KOPT-K1 (cell line): ENCODE data around the gene ATXN1.

Experiments
- H3K27ac ChIP-seq: fragments of 200-600 bp; sonication (generic); 2 replicates; pipeline ENCODE4 v1.5.1; 2016; ENCODE audit warnings: antibody characterized with exemption, mild to moderate bottlenecking, low read depth, low read length; ENCODE audit not compliant: poor library complexity, severe bottlenecking
- H3K36me3 ChIP-seq: fragments of 200-600 bp; sonication (generic); 2 replicates; pipeline ENCODE4 v1.5.1; 2017; ENCODE audit warnings: antibody characterized with exemption, mild to moderate bottlenecking, low read length, moderate library complexity; ENCODE audit not compliant: insufficient read depth
- H3K9me3 ChIP-seq: fragments of 200-600 bp; sonication (generic); 2 replicates; pipeline ENCODE4 v1.5.1; 2017; ENCODE audit warnings: antibody characterized with exemption, low read length, mild to moderate bottlenecking; ENCODE audit not compliant: insufficient read depth, poor library complexity, severe bottlenecking

Gene ATXN1

GRCh38 chr6:16352821-16353438, 408.3 kb downstream of the ATXN1 start:
- no peak overlapping the region for H3K27ac ChIP-seq
- no peaks in the 10 kb centered on the region for H3K9me3 ChIP-seq
- no peaks in the 10 kb centered on the region for H3K36me3 ChIP-seq

GRCh38 chr6:16352258-16352635, 409.0 kb downstream of the ATXN1 start:
- no peaks in the 10 kb centered on the region for H3K36me3 ChIP-seq
- no peak overlapping the region for H3K27ac ChIP-seq
- H3K9me3 ChIP-seq, result no peaks in the 10 kb centered on the region

- Histone ChIP-seq H3K27ac (no peak overlapping the region), H3K9me3 (no peaks in the 10 kb centered on the region), H3K36me3 (no peaks in the 10 kb centered on the region)
These were observed 411.7 kb downstream of the ATXN1 start for GRCh38 chr6:16349544-16349943.

- no peaks in the 10 kb centered on the region for H3K9me3 ChIP-seq
- no peaks in the 10 kb centered on the region for H3K36me3 ChIP-seq
- no peak overlapping the region for H3K27ac ChIP-seq
These were observed 414.4 kb downstream of the ATXN1 start for GRCh38 chr6:16346831-16347230.

GRCh38 chr6:16345449-16346330, 415.6 kb downstream of the ATXN1 start:
- H3K36me3 ChIP-seq, result no peaks in the 10 kb centered on the region
- H3K27ac ChIP-seq, result no peak overlapping the region
- H3K9me3 ChIP-seq, result no peaks in the 10 kb centered on the region

GRCh38 chr6:16344756-16345155, 416.5 kb downstream of the ATXN1 start:
- Histone ChIP-seq H3K9me3 (no peaks in the 10 kb centered on the region), H3K27ac (no peak overlapping the region), H3K36me3 (no peaks in the 10 kb centered on the region)

GRCh38 chr6:16343593-16343992, 417.7 kb downstream of the ATXN1 start:
- H3K27ac ChIP-seq, result no peak overlapping the region
- no peaks in the 10 kb centered on the region for H3K36me3 ChIP-seq
- H3K9me3 ChIP-seq, result no peaks in the 10 kb centered on the region

GRCh38 chr6:16339265-16339587, 422.0 kb downstream of the ATXN1 start:
- no peaks in the 10 kb centered on the region for H3K9me3 ChIP-seq
- H3K36me3 ChIP-seq, result no peaks in the 10 kb centered on the region
- no peak overlapping the region for H3K27ac ChIP-seq

- H3K9me3 ChIP-seq, result no peaks in the 10 kb centered on the region
- no peak overlapping the region for H3K27ac ChIP-seq
- H3K36me3 ChIP-seq, result no peaks in the 10 kb centered on the region
These were observed 422.5 kb downstream of the ATXN1 start for GRCh38 chr6:16338577-16339264.

- no peak overlapping the region for H3K27ac ChIP-seq
These were observed 423.8 kb downstream of the ATXN1 start for GRCh38 chr6:16337295-16337975.

GRCh38 chr6:16336911-16337294, 424.4 kb downstream of the ATXN1 start:
- Histone ChIP-seq H3K36me3 (no peaks in the 10 kb centered on the region), H3K27ac (no peak overlapping the region), H3K9me3 (no peaks in the 10 kb centered on the region)

More at GRCh38 chr6:16337295-16337975, 423.8 kb downstream of the ATXN1 start:
- no peaks in the 10 kb centered on the region for H3K36me3 ChIP-seq
- H3K9me3 ChIP-seq, result no peaks in the 10 kb centered on the region

GRCh38 chr6:16336056-16336818, 425.0 kb downstream of the ATXN1 start:
- no peaks in the 10 kb centered on the region for H3K36me3 ChIP-seq
- H3K9me3 ChIP-seq, result no peaks in the 10 kb centered on the region
- H3K27ac ChIP-seq, result no peak overlapping the region

- no peak overlapping the region for H3K27ac ChIP-seq
These were observed 426.1 kb downstream of the ATXN1 start for GRCh38 chr6:16335176-16335575.

GRCh38 chr6:16334671-16335070, 426.6 kb downstream of the ATXN1 start:
- Histone ChIP-seq H3K36me3 (no peaks in the 10 kb centered on the region), H3K9me3 (no peaks in the 10 kb centered on the region), H3K27ac (no peak overlapping the region)

More at GRCh38 chr6:16335176-16335575, 426.1 kb downstream of the ATXN1 start:
- no peaks in the 10 kb centered on the region for H3K9me3 ChIP-seq
- H3K36me3 ChIP-seq, result no peaks in the 10 kb centered on the region
